ENCODE measurements around the gene DTL. TPM values are rescaled to one million over a fixed set of nuclear protein-coding genes. Genes with fewer than 3 reads are reported as not detected.

The DTL gene
- total and polyA plus RNA-seq, 2 donors from 2014 or later = 2.0 TPM; not detected in 1

DNA sequence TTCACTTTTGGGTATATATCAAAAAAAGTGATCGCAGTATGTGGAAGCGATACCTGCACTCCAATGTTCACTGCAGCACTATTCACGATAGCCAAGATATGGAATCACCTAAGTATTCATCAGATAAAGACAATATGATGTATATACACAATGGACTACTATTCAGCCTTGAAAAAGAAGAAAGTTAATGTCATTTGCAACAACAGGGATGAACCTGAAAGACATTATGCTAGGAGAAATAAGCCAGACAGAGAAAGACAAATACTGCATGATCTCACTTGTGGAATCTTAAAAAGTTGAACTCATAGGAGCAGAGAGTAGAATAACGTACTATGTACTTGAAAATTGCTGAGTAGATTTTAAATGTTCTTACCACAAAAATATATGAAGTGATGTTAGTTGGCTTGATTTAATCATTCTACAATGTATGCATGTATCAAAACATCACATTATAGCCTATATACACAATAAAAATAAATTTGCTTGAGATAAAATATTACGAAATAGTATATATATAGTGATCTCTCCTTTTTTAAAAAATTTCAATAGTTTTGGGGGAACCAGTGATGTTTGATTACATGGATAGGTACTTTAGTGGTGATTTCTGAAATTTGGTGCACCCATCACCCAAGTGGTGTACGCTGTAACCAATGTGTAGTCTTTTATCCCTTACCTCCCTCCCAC lies 56.0 kb downstream of the DTL start:
- H3K27ac ChIP-seq (ENCODE audit: low read depth in 2 of 2, low read length in 2 of 2) = no peak overlapping the region
- H3K4me3 ChIP-seq (ENCODE audit: low read length in 3 of 3) = no peak overlapping the region
- no peaks in the 10 kb centered on the region for H3K27me3 ChIP-seq (ENCODE audit: control insufficient read depth, insufficient read depth, low read length)
- FAIRE-seq = no peak
- TF ChIP-seq, protein P1, sequence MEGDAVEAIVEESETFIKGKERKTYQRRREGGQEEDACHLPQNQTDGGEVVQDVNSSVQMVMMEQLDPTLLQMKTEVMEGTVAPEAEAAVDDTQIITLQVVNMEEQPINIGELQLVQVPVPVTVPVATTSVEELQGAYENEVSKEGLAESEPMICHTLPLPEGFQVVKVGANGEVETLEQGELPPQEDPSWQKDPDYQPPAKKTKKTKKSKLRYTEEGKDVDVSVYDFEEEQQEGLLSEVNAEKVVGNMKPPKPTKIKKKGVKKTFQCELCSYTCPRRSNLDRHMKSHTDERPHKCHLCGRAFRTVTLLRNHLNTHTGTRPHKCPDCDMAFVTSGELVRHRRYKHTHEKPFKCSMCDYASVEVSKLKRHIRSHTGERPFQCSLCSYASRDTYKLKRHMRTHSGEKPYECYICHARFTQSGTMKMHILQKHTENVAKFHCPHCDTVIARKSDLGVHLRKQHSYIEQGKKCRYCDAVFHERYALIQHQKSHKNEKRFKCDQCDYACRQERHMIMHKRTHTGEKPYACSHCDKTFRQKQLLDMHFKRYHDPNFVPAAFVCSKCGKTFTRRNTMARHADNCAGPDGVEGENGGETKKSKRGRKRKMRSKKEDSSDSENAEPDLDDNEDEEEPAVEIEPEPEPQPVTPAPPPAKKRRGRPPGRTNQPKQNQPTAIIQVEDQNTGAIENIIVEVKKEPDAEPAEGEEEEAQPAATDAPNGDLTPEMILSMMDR (IDR thresholded peaks at IDR 0.05; ENCODE audit: borderline replicate concordance, extremely low read depth, insufficient read depth) = no peak
- no peaks in the 10 kb centered on the region for H3K9me3 ChIP-seq (ENCODE audit: control insufficient read depth in 2 of 3, insufficient read depth in 1 of 3, low read length in 3 of 3)
- no peaks in the 10 kb centered on the region for H3K4me1 ChIP-seq (ENCODE audit: control insufficient read depth in 2 of 3, insufficient read depth in 2 of 3, low read depth in 1 of 3, low read length in 3 of 3)
- H3K36me3 ChIP-seq (ENCODE audit: control insufficient read depth in 2 of 3, insufficient read depth in 3 of 3, low read length in 3 of 3) = no peaks in the 10 kb centered on the region
- no peak for DNase-seq
- intact Hi-C loops (cut with DNase I) = no loop called here
- H3K9ac ChIP-seq (ENCODE audit: low read length in 3 of 3) = no peak overlapping the region

DNA sequence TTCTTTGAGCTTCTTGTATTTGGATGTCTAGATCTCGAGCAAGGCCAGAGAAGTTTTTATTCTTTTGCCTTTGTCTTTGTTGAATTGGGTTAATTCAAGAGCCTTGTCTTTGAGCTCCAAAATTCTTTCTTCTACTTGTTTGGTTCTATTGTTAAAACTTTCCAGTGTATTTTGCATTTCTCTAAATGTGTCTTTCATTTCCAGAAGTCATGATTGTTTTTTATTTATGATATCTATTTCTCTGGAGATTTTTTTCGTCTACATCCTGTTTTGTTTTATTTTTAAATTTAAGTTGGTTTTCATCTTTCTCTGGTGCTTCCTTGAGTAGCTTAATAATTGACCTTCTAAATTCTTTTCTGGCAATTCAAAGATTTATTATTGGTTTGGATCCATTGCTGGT lies 61.8 kb downstream of the DTL start:
- Histone ChIP-seq H3K9ac (ENCODE audit: low read length in 3 of 3) (no peak overlapping the region), H3K27me3 (ENCODE audit: control insufficient read depth, insufficient read depth, low read length) (no peaks in the 10 kb centered on the region), H3K36me3 (ENCODE audit: control insufficient read depth in 2 of 3, insufficient read depth in 3 of 3, low read length in 3 of 3) (no peaks in the 10 kb centered on the region), H3K4me1 (ENCODE audit: control insufficient read depth in 2 of 3, insufficient read depth in 2 of 3, low read depth in 1 of 3, low read length in 3 of 3) (no peaks in the 10 kb centered on the region), H3K4me3 (ENCODE audit: low read length in 3 of 3) (no peak overlapping the region), H3K27ac (ENCODE audit: low read depth in 2 of 2, low read length in 2 of 2) (no peak overlapping the region), H3K9me3 (ENCODE audit: control insufficient read depth in 2 of 3, insufficient read depth in 1 of 3, low read length in 3 of 3) (no peaks in the 10 kb centered on the region)
- intact Hi-C loops (cut with DNase I) = no loop called here
- DNase-seq = no peak
- TF ChIP-seq, protein P1 (IDR thresholded peaks at IDR 0.05; ENCODE audit: borderline replicate concordance, extremely low read depth, insufficient read depth) = no peak
- no peak for FAIRE-seq

DNA sequence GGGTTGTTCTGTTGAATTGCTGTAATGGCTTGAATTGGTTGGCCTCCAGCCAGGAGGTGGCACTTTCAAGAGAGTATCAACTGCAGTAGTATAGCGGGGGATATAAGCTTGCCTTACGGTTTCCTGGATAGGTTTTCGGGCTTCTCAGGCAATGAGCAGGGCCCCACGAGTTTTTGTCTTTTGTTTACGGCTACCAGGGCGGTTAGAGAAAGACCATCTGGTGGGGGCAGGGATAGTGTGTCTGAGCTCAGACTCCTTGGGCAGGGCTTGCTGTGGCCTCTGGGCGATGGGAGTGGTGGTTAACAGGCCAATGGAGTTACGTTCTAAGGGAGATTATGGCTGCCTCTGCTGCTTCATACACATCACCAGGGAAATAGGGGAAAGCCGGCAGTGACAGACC lies 62.8 kb downstream of the DTL start:
- intact Hi-C loops (cut with DNase I) = no loop called here
- no peaks in the 10 kb centered on the region for H3K36me3 ChIP-seq (ENCODE audit: control insufficient read depth in 2 of 3, insufficient read depth in 3 of 3, low read length in 3 of 3)
- DNase-seq (no peak), FAIRE-seq (no peak)
- H3K9ac ChIP-seq (ENCODE audit: low read length in 3 of 3) = no peak overlapping the region
- H3K9me3 ChIP-seq (ENCODE audit: control insufficient read depth in 2 of 3, insufficient read depth in 1 of 3, low read length in 3 of 3) = no peaks in the 10 kb centered on the region
- H3K27ac ChIP-seq (ENCODE audit: low read depth in 2 of 2, low read length in 2 of 2) = no peak overlapping the region
- TF ChIP-seq, protein P1 (IDR thresholded peaks at IDR 0.05; ENCODE audit: borderline replicate concordance, extremely low read depth, insufficient read depth) = no peak
- H3K27me3 ChIP-seq (ENCODE audit: control insufficient read depth, insufficient read depth, low read length) = no peaks in the 10 kb centered on the region
- no peaks in the 10 kb centered on the region for H3K4me1 ChIP-seq (ENCODE audit: control insufficient read depth in 2 of 3, insufficient read depth in 2 of 3, low read depth in 1 of 3, low read length in 3 of 3)
- H3K4me3 ChIP-seq (ENCODE audit: low read length in 3 of 3) = no peak overlapping the region

DNA sequence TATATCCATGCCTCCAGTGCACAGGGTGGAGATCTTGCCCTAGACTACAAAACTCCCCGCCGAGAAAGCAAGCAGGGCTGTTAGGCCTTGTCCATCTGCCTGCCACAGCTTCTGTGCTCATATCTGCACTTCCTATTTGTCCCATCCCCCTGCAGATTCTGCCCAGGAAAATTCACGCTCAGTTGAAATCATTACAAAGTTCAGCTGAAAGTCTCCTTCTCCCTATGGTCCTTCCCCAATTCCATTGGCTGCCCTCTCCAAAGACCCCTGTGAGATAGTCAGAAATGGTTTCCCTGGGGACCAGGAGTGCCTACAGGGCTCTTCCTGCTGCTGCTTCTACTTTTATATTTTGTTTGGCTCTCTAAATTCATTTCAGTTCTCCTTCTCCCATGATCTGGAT lies 63.2 kb downstream of the DTL start:
- Histone ChIP-seq H3K4me3 (ENCODE audit: low read length in 3 of 3) (no peak overlapping the region), H3K9ac (ENCODE audit: low read length in 3 of 3) (no peak overlapping the region), H3K4me1 (ENCODE audit: control insufficient read depth in 2 of 3, insufficient read depth in 2 of 3, low read depth in 1 of 3, low read length in 3 of 3) (no peaks in the 10 kb centered on the region), H3K27me3 (ENCODE audit: control insufficient read depth, insufficient read depth, low read length) (no peaks in the 10 kb centered on the region), H3K9me3 (ENCODE audit: control insufficient read depth in 2 of 3, insufficient read depth in 1 of 3, low read length in 3 of 3) (no peaks in the 10 kb centered on the region), H3K36me3 (ENCODE audit: control insufficient read depth in 2 of 3, insufficient read depth in 3 of 3, low read length in 3 of 3) (no peaks in the 10 kb centered on the region), H3K27ac (ENCODE audit: low read depth in 2 of 2, low read length in 2 of 2) (no peak overlapping the region)
- intact Hi-C loops (cut with DNase I) = no loop called here
- DNase-seq (no peak), FAIRE-seq (no peak)
- TF ChIP-seq, protein P1 (IDR thresholded peaks at IDR 0.05; ENCODE audit: borderline replicate concordance, extremely low read depth, insufficient read depth) = no peak

All from kidney (tissue), 14 donors.